H1 (cell line): Measurements from ENCODE around the gene PODN. TPM values are rescaled to one million over a fixed set of nuclear protein-coding genes. Genes with fewer than 3 reads are reported as not detected.
A peak's percentile ranks its signal among the peaks of the same experiment; 100 is the strongest.

Experiments
- CTCF ChIA-PET: fragments of 300-600 bp; sonication (Branson Sonifier 250); formaldehyde crosslinking; loops from one replicate; lab custom pipeline; 2021; ENCODE audit not compliant: partially characterized antibody; lab: Charles Lee
- POLR2A ChIA-PET: fragments of 300-600 bp; sonication (Branson Sonifier 250); formaldehyde crosslinking; loops from one replicate; lab custom pipeline; 2021; ENCODE audit warnings: inconsistent platforms; ENCODE audit not compliant: partially characterized antibody; lab: Charles Lee
- DNase-seq, 2 experiments: peaks; one replicate each; pipeline versions ENCODE4 v3.0.0 to v3.0.0-alpha.2; 2010 to 2022; ENCODE audit warnings: low spot score in 2 of 2, low read depth in 1 of 2, mixed read lengths in 1 of 2
- FAIRE-seq: peaks from 2 replicates; lab custom pipeline; 2011; peaks lifted over from hg19 to GRCh38; lab: Jason Lieb, UNC
- H2AFZ ChIP-seq: 2 replicates; pipeline ENCODE4 v1.8.1; 2012; ENCODE audit warnings: low read length, inconsistent platforms
- H2AK5ac ChIP-seq: 2 replicates; pipeline ENCODE4 v1.6.1; 2013; ENCODE audit warnings: low read depth, low read length
- H2BK120ac ChIP-seq: replicated peaks from 2 replicates; pipeline ENCODE3; 2013; ENCODE audit warnings: low read depth, low read length, inconsistent platforms
- H2BK12ac ChIP-seq: 2 replicates; pipeline ENCODE4 v1.6.1; 2013; ENCODE audit warnings: low read depth, low read length
- H2BK15ac ChIP-seq: 2 replicates; pipeline ENCODE4 v1.6.1; 2013; ENCODE audit warnings: low read length
- H2BK20ac ChIP-seq: 2 replicates; pipeline ENCODE4 v1.6.1; 2013; ENCODE audit warnings: low read length
- H2BK5ac ChIP-seq: 2 replicates; pipeline ENCODE4 v1.6.1; 2013; ENCODE audit warnings: low read depth, low read length
- H3K14ac ChIP-seq: 2 replicates; pipeline ENCODE4 v1.6.1; 2013; ENCODE audit warnings: inconsistent platforms; ENCODE audit not compliant: insufficient read length
- H3K18ac ChIP-seq: 2 replicates; pipeline ENCODE4 v1.6.1; 2013; ENCODE audit warnings: low read length; ENCODE audit errors: extremely low read depth
- H3K23ac ChIP-seq: 2 replicates; pipeline ENCODE4 v1.6.1; 2013; ENCODE audit warnings: inconsistent platforms; ENCODE audit not compliant: insufficient read length
- H3K23me2 ChIP-seq: 2 replicates; pipeline ENCODE4 v1.6.1; 2013; ENCODE audit warnings: low read depth, low read length
- H3K27ac ChIP-seq: 2 replicates; pipeline ENCODE4 v1.6.1; 2011; ENCODE audit warnings: low read depth, low read length, inconsistent platforms
- H3K27me3 ChIP-seq, 4 experiments: replicated peaks in 1 of 4; 1 replicate in 1 of 4; 2 replicates in 3 of 4; pipeline versions ENCODE4 v1.6.1 to v1.8.1; 2011 to 2013; ENCODE audit warnings: low read length in 3 of 4, mild to moderate bottlenecking in 3 of 4, inconsistent platforms in 2 of 4, mixed read lengths in 2 of 4, moderate library complexity in 1 of 4; ENCODE audit not compliant: control insufficient read depth in 3 of 4, insufficient read depth in 3 of 4; ENCODE audit errors: extremely low read depth in 1 of 4
- H3K36me3 ChIP-seq, 4 experiments: 2 replicates each; pipeline versions ENCODE4 v1.6.1 to v1.8.1; 2011 to 2013; ENCODE audit warnings: mild to moderate bottlenecking in 4 of 4, low read length in 3 of 4, moderate library complexity in 2 of 4, control low read depth in 1 of 4, inconsistent platforms in 1 of 4; ENCODE audit not compliant: insufficient read depth in 4 of 4, control insufficient read depth in 2 of 4
- H3K4ac ChIP-seq: replicated peaks from 2 replicates; pipeline ENCODE3; 2013; ENCODE audit warnings: low read length, low read depth, mixed read lengths, inconsistent platforms; ENCODE audit not compliant: insufficient read length
- H3K4me1 ChIP-seq, 4 experiments: replicated peaks in 1 of 4; 1 replicate in 1 of 4; 2 replicates in 3 of 4; pipeline versions ENCODE4 v1.6.1 to v1.8.1; 2011 to 2013; ENCODE audit warnings: low read length in 3 of 4, inconsistent platforms in 2 of 4, mixed read lengths in 1 of 4; ENCODE audit not compliant: insufficient read depth in 4 of 4, control insufficient read depth in 3 of 4
- H3K4me2 ChIP-seq, 2 experiments: 2 replicates each; pipeline versions ENCODE4 v1.6.1 to v1.8.1; 2011 to 2013; ENCODE audit warnings: low read depth in 2 of 2, low read length in 2 of 2, control low read depth in 1 of 2, inconsistent platforms in 1 of 2, mild to moderate bottlenecking in 1 of 2; ENCODE audit not compliant: insufficient read depth in 1 of 2
- H3K4me3 ChIP-seq, 4 experiments: fragments of 200-600, 300-600 bp in 1 of 4; sonication (generic), shearing (Covaris generic), sonication (Bioruptor Twin) in 1 of 4; 2 replicates each; pipeline versions ENCODE4 v1.5.1 to v1.8.1; 2011 to 2016; ENCODE audit warnings: low read length in 4 of 4, low read depth in 3 of 4, control low read depth in 2 of 4, inconsistent platforms in 2 of 4, mild to moderate bottlenecking in 2 of 4, mixed read lengths in 1 of 4, moderate library complexity in 1 of 4; ENCODE audit not compliant: insufficient read depth in 2 of 4; ENCODE audit errors: extremely low read depth in 1 of 4
- H3K56ac ChIP-seq: replicated peaks from 2 replicates; pipeline ENCODE3; 2013; ENCODE audit warnings: low read depth, mild to moderate bottlenecking, mixed read lengths, low read length, inconsistent platforms; ENCODE audit not compliant: insufficient read length
- H3K79me1 ChIP-seq: 2 replicates; pipeline ENCODE4 v1.6.1; 2013; ENCODE audit warnings: low read depth, low read length, control low read depth
- H3K79me2 ChIP-seq, 2 experiments: 2 replicates each; pipeline versions ENCODE4 v1.6.1 to v1.8.1; 2012 to 2013; ENCODE audit warnings: low read length in 2 of 2, mild to moderate bottlenecking in 2 of 2, inconsistent platforms in 1 of 2; ENCODE audit not compliant: insufficient read depth in 2 of 2, control insufficient read depth in 1 of 2
- H3K9ac ChIP-seq, 4 experiments: replicated peaks in 1 of 4; 1 replicate in 1 of 4; 2 replicates in 3 of 4; pipeline versions ENCODE4 v1.6.1 to v1.8.1; 2011 to 2013; ENCODE audit warnings: low read depth in 3 of 4, low read length in 3 of 4, control low read depth in 2 of 4, mild to moderate bottlenecking in 2 of 4, moderate library complexity in 2 of 4, inconsistent platforms in 1 of 4; ENCODE audit errors: extremely low read depth in 1 of 4
- H3K9me3 ChIP-seq, 2 experiments: 2 replicates each; pipeline versions ENCODE4 v1.6.1 to v1.8.1; 2012 to 2013; ENCODE audit warnings: mild to moderate bottlenecking in 2 of 2, moderate library complexity in 2 of 2, control low read depth in 1 of 2, inconsistent platforms in 1 of 2, low read depth in 1 of 2, low read length in 1 of 2, mixed read lengths in 1 of 2; ENCODE audit not compliant: insufficient read depth in 2 of 2
- H4K20me1 ChIP-seq, 2 experiments: replicated peaks in 1 of 2; 2 replicates each; pipeline versions ENCODE3 to v1.8.1; 2011 to 2013; ENCODE audit warnings: inconsistent platforms in 2 of 2, low read length in 2 of 2, mild to moderate bottlenecking in 1 of 2; ENCODE audit not compliant: insufficient read depth in 2 of 2, control insufficient read depth in 1 of 2
- H4K5ac ChIP-seq: 2 replicates; pipeline ENCODE4 v1.6.1; 2013; ENCODE audit warnings: low read length, low read depth, mixed read lengths, inconsistent platforms; ENCODE audit not compliant: insufficient read length
- H4K8ac ChIP-seq: 2 replicates; pipeline ENCODE4 v1.8.0; 2013; ENCODE audit warnings: mild to moderate bottlenecking, moderate library complexity, low read length, inconsistent platforms; ENCODE audit not compliant: insufficient read depth; ENCODE audit errors: extremely low read depth
- H4K91ac ChIP-seq: replicated peaks from 2 replicates; pipeline ENCODE3; 2013; ENCODE audit warnings: low read length, mixed read lengths, inconsistent platforms; ENCODE audit not compliant: insufficient read length
- CHD1 ChIP-seq: IDR thresholded peaks from 2 replicates; pipeline ENCODE4 v1.6.1; 2012; ENCODE audit warnings: low read depth, low read length, improper control_type of control experiment
- EZH2 ChIP-seq: fragments of 200-600 bp; sonication (generic); IDR thresholded peaks from 2 replicates; pipeline ENCODE4 v1.7.1; 2012; ENCODE audit warnings: low read depth, mild to moderate bottlenecking, moderate library complexity, low read length, inconsistent platforms; ENCODE audit not compliant: severe bottlenecking
- JUND ChIP-seq: IDR thresholded peaks from 2 replicates; pipeline ENCODE4 v1.6.1; 2011; ENCODE audit warnings: mild to moderate bottlenecking, improper control_type of control experiment, low read length
- POLR2AphosphoS5 ChIP-seq: IDR thresholded peaks from 2 replicates; pipeline ENCODE4 v1.6.1; 2011; ENCODE audit warnings: low read depth, low read length
- TAF7 ChIP-seq: optimal IDR thresholded peaks from 2 replicates; pipeline ENCODE3; 2011; ENCODE audit warnings: low read depth, mild to moderate bottlenecking, inconsistent platforms, low read length, moderate library complexity, borderline replicate concordance
- ZNF274 ChIP-seq: IDR thresholded peaks from 2 replicates; pipeline ENCODE4 v1.7.0; 2012; ENCODE audit warnings: low read length, borderline replicate concordance; ENCODE audit errors: extremely low read depth
- WGBS, 2 experiments: shearing (Covaris generic) in 1 of 2; methylation state at CpG; one replicate each; pipeline versions ENCODE4 v1.1.6 to v1.1.7; 2013 to 2015; ENCODE audit warnings: low lambda C conversion rate in 2 of 2, mixed read lengths in 2 of 2, inconsistent platforms in 1 of 2, low coverage in 1 of 2, missing lambda C conversion rate in 1 of 2; ENCODE audit not compliant: insufficient replicate concordance in 2 of 2, insufficient coverage in 1 of 2, insufficient read length in 1 of 2; ENCODE audit errors: extremely low coverage in 1 of 2, missing lambda C conversion rate in 1 of 2; 5-methylcytosine and 5-hydroxymethylcytosine counted together
- polyA plus RNA-seq, 7 experiments: library from polyadenylated mRNA; depleted of rRNA in 3 of 7; stranded (reverse) in 5 of 7; unstranded in 2 of 7; fragments of >200 nt in 5 of 7; fragments of 200-250 nt in 2 of 7; gene quantifications; 1 replicate in 5 of 7; 2 replicates in 1 of 7; 4 replicates in 1 of 7; pipeline versions ENCODE4 v1.2.1 to v1.2.3, GENCODE V29; 2011 to 2013; ENCODE audit warnings: missing spikeins in 2 of 7, mixed read lengths in 2 of 7
- total RNA-seq: library from RNA; stranded (reverse); fragmentation: NEBNext Ultra II Directional; extraction: Animal tissue kit (Norgen Biotek cat#: 25700); gene quantifications from 2 replicates; pipeline ENCODE4 v1.2.1, GENCODE V29; 2021
- TF ChIP-seq, protein P1 (sequence below): IDR thresholded peaks from 2 replicates; pipeline ENCODE4 v1.6.1; 2011; ENCODE audit warnings: low read depth, mild to moderate bottlenecking, low read length; ENCODE audit not compliant: insufficient read depth

PODN gene
- total and polyA plus RNA-seq, 2 of the 8 experiments (the other 6 are each of a cell fraction or from before 2014, with no cell fraction given), result 0.11 to 0.17 TPM

DNA sequence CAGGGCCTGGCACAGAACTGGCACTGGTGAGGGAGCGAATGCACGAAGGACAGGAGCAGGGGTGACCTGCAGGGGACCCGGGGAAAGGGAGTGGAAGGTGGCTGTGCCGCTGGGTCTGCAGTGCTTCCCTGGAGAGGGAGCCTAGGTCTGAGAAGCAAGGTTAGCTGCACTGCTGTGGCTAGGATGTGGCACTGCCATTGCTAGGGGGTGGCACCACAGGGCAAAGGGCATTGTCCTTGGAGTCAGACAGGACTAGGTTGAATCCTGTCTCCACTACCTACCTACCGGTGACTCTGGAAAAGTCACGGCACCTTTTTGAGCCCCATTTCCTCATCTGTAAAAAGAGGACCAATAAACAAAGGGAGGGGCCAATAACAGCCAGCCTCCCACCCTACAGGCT lies 52.1 kb downstream of the PODN start:
- H2AFZ ChIP-seq, result no peak overlapping the region
- no peak overlapping the region for H3K23ac ChIP-seq
- ChIA-PET CTCF (interaction anchor here (1.2 to 1.5 kb wide), 2 partner anchors 10 to 26 kb away, joined by 3 to 5 read pairs; no protein-coding TSS in a partner anchor), POLR2A (no interaction called here)
- H3K4me2 ChIP-seq, result no peak overlapping the region
- no peak overlapping the region for H3K9ac ChIP-seq
- H2BK12ac ChIP-seq, result no peak overlapping the region
- no peaks in the 10 kb centered on the region for H3K36me3 ChIP-seq
- no peak overlapping the region for H4K5ac ChIP-seq
- H3K79me1 ChIP-seq, result no peaks in the 10 kb centered on the region
- H4K91ac ChIP-seq, result no peak overlapping the region
- H3K27me3 ChIP-seq, result peaks cover 0 to 3% (median 0%) of the 10 kb centered on the region in 4 experiments; a peak in 1 of 7 replicates
- H2BK5ac ChIP-seq, result no peak overlapping the region; the same call in 1 of the 2 replicates
- no peaks in the 10 kb centered on the region for H4K20me1 ChIP-seq
- H3K14ac ChIP-seq, result no peak overlapping the region
- peaks cover 0 to 4% of the 10 kb centered on the region in 2 experiments; a peak in 2 of 4 replicates for H3K9me3 ChIP-seq
- H2AK5ac ChIP-seq, result no peak overlapping the region
- peak overlapping the region; percentile 44 for H3K4ac ChIP-seq
- no peak overlapping the region for H3K56ac ChIP-seq
- H2BK20ac ChIP-seq, result 0 out of 2 replicates have a peak overlapping the region, but pooled peaks have one; percentile 0
- WGBS, 2 experiments, result 87% methylated on average over 6 of the region's 6 CpGs; no CpG with 5 or more reads in 1 of the 2 experiments
- no peak overlapping the region for H2BK120ac ChIP-seq
- H3K18ac ChIP-seq, result no peak overlapping the region
- H4K8ac ChIP-seq, result 0 out of 2 replicates have a peak overlapping the region, but pooled peaks have one; percentile 65
- H3K23me2 ChIP-seq, result no peaks in the 10 kb centered on the region
- no peak overlapping the region for H3K4me3 ChIP-seq
- peaks cover 0 to 16% (median 7%) of the 10 kb centered on the region in 4 experiments; a peak in 5 of 7 replicates for H3K4me1 ChIP-seq
- no peak for FAIRE-seq
- H3K27ac ChIP-seq, result no peak overlapping the region
- H2BK15ac ChIP-seq, result no peak overlapping the region
- no peak for TF ChIP-seq TAF7
- TF ChIP-seq ZNF274, result no peak
- TF ChIP-seq JUND, result no peak
- TF ChIP-seq POLR2AphosphoS5, result no peak
- TF ChIP-seq CHD1, result no peak
- no peak for TF ChIP-seq EZH2
- TF ChIP-seq, protein P1, sequence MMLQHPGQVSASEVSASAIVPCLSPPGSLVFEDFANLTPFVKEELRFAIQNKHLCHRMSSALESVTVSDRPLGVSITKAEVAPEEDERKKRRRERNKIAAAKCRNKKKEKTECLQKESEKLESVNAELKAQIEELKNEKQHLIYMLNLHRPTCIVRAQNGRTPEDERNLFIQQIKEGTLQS, result no peak
- DNase-seq, result no peak
- H3K79me2 ChIP-seq, result no peaks in the 10 kb centered on the region
